IMR-90 (cell line): ENCODE data around the gene CEP72. TPM values are rescaled to one million over a fixed set of nuclear protein-coding genes. Genes with fewer than 3 reads are reported as not detected.

Experiments used
- ATAC-seq: fragments of 200-7000 bp; cut with Tn5 transposase; 2 replicates; pipeline ENCODE4 v1.9.1; 2020; ENCODE audit warnings: low read depth, mild to moderate bottlenecking, moderate library complexity
- BruUV-seq: library from RNA; stranded (reverse); fragments of 400-500 nt; replicated peaks from 2 replicates; lab custom pipeline; 2021; lab: Mats Ljungman, UMichigan
- CTCF ChIA-PET: fragments of 300-600 bp; formaldehyde crosslinking; extraction: SDS; loops from one replicate; lab custom pipeline; 2021; ENCODE audit warnings: antibody characterized with exemption; lab: Yijun Ruan, JAX
- POLR2A ChIA-PET: fragments of 300-600 bp; sonication (Branson Sonifier 250); formaldehyde crosslinking; loops from one replicate; lab custom pipeline; 2022; ENCODE audit warnings: antibody characterized with exemption; ENCODE audit not compliant: unreplicated experiment; lab: Charles Lee
- DNase-seq: peaks from one replicate; pipeline ENCODE4 v3.0.0; 2013
- H2AFZ ChIP-seq: replicated peaks from 2 replicates; pipeline ENCODE3; 2013; ENCODE audit warnings: low read length, mild to moderate bottlenecking; ENCODE audit not compliant: poor library complexity
- H2AK5ac ChIP-seq: 2 replicates; pipeline ENCODE4 v1.6.1; 2013; ENCODE audit warnings: low read depth, low read length, inconsistent platforms
- H2AK9ac ChIP-seq: replicated peaks from 2 replicates; pipeline ENCODE3; 2013; ENCODE audit warnings: mild to moderate bottlenecking, low read depth, low read length, moderate library complexity; ENCODE audit not compliant: poor library complexity
- H2BK120ac ChIP-seq: 2 replicates; pipeline ENCODE4 v1.6.1; 2013; ENCODE audit warnings: low read depth, low read length, inconsistent platforms
- H2BK15ac ChIP-seq: 3 replicates; pipeline ENCODE4 v1.6.1; 2013; ENCODE audit warnings: low read depth, low read length, inconsistent platforms
- H2BK20ac ChIP-seq: 2 replicates; pipeline ENCODE4 v1.6.1; 2013; ENCODE audit warnings: low read depth, mild to moderate bottlenecking, inconsistent platforms, low read length, moderate library complexity
- H2BK5ac ChIP-seq: 2 replicates; pipeline ENCODE4 v1.6.1; 2013; ENCODE audit warnings: mild to moderate bottlenecking, low read depth, low read length, inconsistent platforms; ENCODE audit not compliant: poor library complexity, severe bottlenecking
- H3K14ac ChIP-seq: replicated peaks from 2 replicates; pipeline ENCODE4 v1.6.1; 2013; ENCODE audit warnings: low read depth, low read length, inconsistent platforms
- H3K18ac ChIP-seq: 2 replicates; pipeline ENCODE4 v1.6.1; 2013; ENCODE audit warnings: low read depth, low read length, control low read depth
- H3K23ac ChIP-seq: 2 replicates; pipeline ENCODE4 v1.6.1; 2013; ENCODE audit warnings: low read depth, low read length, inconsistent platforms
- H3K27ac ChIP-seq: 2 replicates; pipeline ENCODE4 v1.5.1; 2013; ENCODE audit warnings: mild to moderate bottlenecking, control low read depth, low read length; ENCODE audit not compliant: insufficient read depth
- H3K27me3 ChIP-seq: 2 replicates; pipeline ENCODE4 v1.6.1; 2013; ENCODE audit warnings: low read length; ENCODE audit not compliant: control insufficient read depth, insufficient read depth
- H3K36me3 ChIP-seq: 2 replicates; pipeline ENCODE4 v1.6.1; 2013; ENCODE audit warnings: low read length, mixed read lengths; ENCODE audit not compliant: control insufficient read depth, insufficient read depth
- H3K4ac ChIP-seq: 2 replicates; pipeline ENCODE4 v1.6.1; 2013; ENCODE audit warnings: low read depth, low read length, inconsistent platforms
- H3K4me1 ChIP-seq: 2 replicates; pipeline ENCODE4 v1.6.1; 2013; ENCODE audit warnings: low read length, mixed read lengths; ENCODE audit not compliant: control insufficient read depth, insufficient read depth
- H3K4me2 ChIP-seq: 2 replicates; pipeline ENCODE4 v1.6.1; 2013; ENCODE audit warnings: low read depth, mild to moderate bottlenecking, control low read depth, low read length, moderate library complexity
- H3K4me3 ChIP-seq: 2 replicates; pipeline ENCODE4 v1.5.1; 2013; ENCODE audit warnings: low read depth, mild to moderate bottlenecking, control low read depth, low read length, moderate library complexity; ENCODE audit not compliant: insufficient read depth
- H3K56ac ChIP-seq: 2 replicates; pipeline ENCODE4 v1.6.1; 2013; ENCODE audit warnings: low read length, inconsistent platforms; ENCODE audit not compliant: insufficient read depth; ENCODE audit errors: extremely low read depth
- H3K79me1 ChIP-seq, 2 experiments: 2 replicates each; pipeline ENCODE4 v1.6.1; 2013; ENCODE audit warnings: low read length in 2 of 2, inconsistent platforms in 1 of 2, low read depth in 1 of 2
- H3K9ac ChIP-seq: 2 replicates; pipeline ENCODE4 v1.6.1; 2013; ENCODE audit warnings: low read depth, low read length, control low read depth
- H3K9me1 ChIP-seq: 2 replicates; pipeline ENCODE4 v1.6.1; 2013; ENCODE audit warnings: low read length, inconsistent platforms; ENCODE audit not compliant: insufficient read depth
- H3K9me3 ChIP-seq: 2 replicates; pipeline ENCODE4 v1.6.1; 2013; ENCODE audit warnings: low read length; ENCODE audit not compliant: control insufficient read depth, insufficient read depth
- H4K20me1 ChIP-seq: 2 replicates; pipeline ENCODE4 v1.6.1; 2013; ENCODE audit warnings: low read length, inconsistent platforms; ENCODE audit not compliant: insufficient read depth
- H4K5ac ChIP-seq: 2 replicates; pipeline ENCODE4 v1.6.1; 2013; ENCODE audit warnings: mild to moderate bottlenecking, low read depth, low read length, control low read depth
- H4K8ac ChIP-seq, 2 experiments: 2 replicates each; pipeline ENCODE4 v1.6.1; 2013; ENCODE audit warnings: low read depth in 2 of 2, low read length in 2 of 2, control low read depth in 1 of 2, inconsistent platforms in 1 of 2
- H4K91ac ChIP-seq: 2 replicates; pipeline ENCODE4 v1.6.1; 2013; ENCODE audit warnings: low read depth, low read length, inconsistent platforms; ENCODE audit not compliant: insufficient read depth
- BHLHE40 ChIP-seq: fragments of 150-350 bp; IDR thresholded peaks from 2 replicates; pipeline ENCODE4 v1.6.1; 2016; ENCODE audit warnings: mild to moderate bottlenecking, low read depth, low read length
- CEBPB ChIP-seq: IDR thresholded peaks from 2 replicates; pipeline ENCODE4 v1.6.1; 2012; ENCODE audit warnings: low read depth, low read length, improper control_type of control experiment
- CTCF ChIP-seq: conservative IDR thresholded peaks from 2 replicates; pipeline ENCODE4 v1.5.1; 2012; ENCODE audit warnings: mild to moderate bottlenecking, low read depth, low read length, improper control_type of control experiment
- WGBS, 2 experiments: methylation state at CpG; one replicate each; pipeline versions ENCODE4 v1.1.5 to v1.1.7; 2013; ENCODE audit warnings: missing lambda C conversion rate in 2 of 2; ENCODE audit not compliant: insufficient read length in 1 of 2; ENCODE audit errors: extremely low coverage in 2 of 2; 5-methylcytosine and 5-hydroxymethylcytosine counted together
- dilution Hi-C: fragments of 300-500 bp; cut with HindIII; formaldehyde crosslinking; loops from one replicate; pipeline ENCODE4 v1.14.3; 2018; ENCODE audit warnings: low sequenced_read_pairs; ENCODE audit not compliant: unreplicated experiment
- in situ Hi-C: fragments of 300-500 bp; cut with MboI; formaldehyde crosslinking; loops from 3 replicates; pipeline ENCODE4 v1.14.3; 2019; ENCODE audit warnings: low sequenced_read_pairs, inconsistent platforms, mixed read lengths
- intact Hi-C: fragments of 100-400 bp; cut with micrococcal nuclease; formaldehyde crosslinking; loops from 2 replicates; pipeline ENCODE4 v1.10.0; 2022
- polyA plus RNA-seq, 3 experiments: library from polyadenylated mRNA; depleted of rRNA; stranded (reverse); fragments of >200 nt; gene quantifications; 2 replicates each; pipeline ENCODE4 v1.2.3, GENCODE V29; 2012; ENCODE audit warnings: low replicate concordance in 1 of 3
- total RNA-seq: library from RNA; depleted of rRNA; stranded (reverse); fragments of >200 nt; gene quantifications from 2 replicates; pipeline ENCODE4 v1.2.3, GENCODE V29; 2012

CEP72 gene
- total and polyA plus RNA-seq, 2 of the 4 experiments (the other 2 are of a cell fraction): 2.9 to 4.3 TPM

GRCh38 chr5:580436-580835 is 31.7 kb upstream of the CEP72 start:
- no CpG with 5 or more reads among the region's 11 CpGs for WGBS, 2 experiments
- intact Hi-C loops (no loop called here), dilution Hi-C loops (no loop called here), in situ Hi-C loops (no loop called here)
- peaks cover 8% of the 10 kb centered on the region for H3K9me3 ChIP-seq
- no peak overlapping the region for H3K4me3 ChIP-seq
- H3K9ac ChIP-seq: no peak overlapping the region
- no peaks in the 10 kb centered on the region for H3K36me3 ChIP-seq
- no peak overlapping the region for H2BK5ac ChIP-seq
- no peaks in the 10 kb centered on the region for H3K79me1 ChIP-seq
- no peak overlapping the region for H3K56ac ChIP-seq
- H3K4me1 ChIP-seq: no peaks in the 10 kb centered on the region
- H3K27me3 ChIP-seq: peaks cover 37% of the 10 kb centered on the region
- no TSS peak for BruUV-seq
- H2AFZ ChIP-seq: no peak overlapping the region
- H2BK120ac ChIP-seq: no peak overlapping the region
- CTCF ChIA-PET: no interaction called here
- H2AK5ac ChIP-seq: no peak overlapping the region
- no peak overlapping the region for H3K4ac ChIP-seq
- H3K18ac ChIP-seq: no peak overlapping the region
- no peak overlapping the region for H3K14ac ChIP-seq
- no peak overlapping the region for H3K23ac ChIP-seq
- H2AK9ac ChIP-seq: no peak overlapping the region
- no peak overlapping the region for H3K4me2 ChIP-seq
- POLR2A ChIA-PET: no interaction called here
- H4K20me1 ChIP-seq: no peaks in the 10 kb centered on the region
- no peak overlapping the region for H2BK20ac ChIP-seq
- no peak overlapping the region for H4K8ac ChIP-seq
- ATAC-seq (no peak), DNase-seq (no peak)
- no peak overlapping the region for H4K91ac ChIP-seq
- no peaks in the 10 kb centered on the region for H3K9me1 ChIP-seq
- no peak overlapping the region for H4K5ac ChIP-seq
- H2BK15ac ChIP-seq: no peak overlapping the region
- H3K27ac ChIP-seq: no peak overlapping the region
- TF ChIP-seq BHLHE40: no peak
- TF ChIP-seq CTCF: no peak
- no peak for TF ChIP-seq CEBPB
